NCI-H748 (cell line): ENCODE results near the gene LPCAT1.
"Not testable (repeated sequence)": the region's sequence is repeated elsewhere in the genome, so short reads cannot be mapped to it uniquely, and the experiment has no call there.

Experiments used
- DNase-seq: peaks from one replicate; lab custom pipeline; 2025; ENCODE audit not compliant: unreplicated experiment; lab: John Stamatoyannopoulos, UW

Gene LPCAT1

DNA sequence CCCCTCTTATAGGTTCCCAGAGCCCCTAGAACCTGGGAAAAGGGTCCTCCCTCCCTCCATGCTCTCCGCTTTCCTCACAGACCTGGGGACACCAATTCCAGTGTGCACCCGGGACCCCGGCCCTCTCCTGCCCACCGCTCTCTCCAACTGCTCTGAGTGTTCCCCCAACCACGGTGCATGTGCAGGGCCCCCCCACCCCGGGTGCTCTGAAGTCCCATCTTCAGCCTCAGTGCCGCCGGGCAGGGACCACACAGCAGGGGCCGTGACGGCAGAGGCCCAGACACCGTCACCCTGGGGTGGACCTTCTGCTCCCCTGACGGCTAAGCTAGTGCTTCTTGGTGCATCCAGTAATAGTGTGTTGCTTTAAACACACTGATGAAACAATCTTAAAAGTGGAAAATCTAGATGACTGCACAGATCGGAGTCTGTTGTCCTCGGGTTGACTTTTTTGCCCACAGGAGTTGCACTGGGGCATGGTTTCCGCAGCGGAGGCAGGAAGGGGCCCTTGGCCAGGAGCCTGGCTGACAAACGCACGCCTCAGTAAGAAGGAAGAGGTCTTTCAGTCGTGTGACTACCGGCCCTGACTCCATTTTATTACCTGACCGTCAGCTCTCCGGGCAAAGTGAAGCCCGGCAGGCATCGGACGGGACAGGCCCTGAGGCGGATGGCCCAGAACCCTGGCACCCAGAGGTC, 42.3 kb downstream of the LPCAT1 start:
- no peak for DNase-seq

DNA sequence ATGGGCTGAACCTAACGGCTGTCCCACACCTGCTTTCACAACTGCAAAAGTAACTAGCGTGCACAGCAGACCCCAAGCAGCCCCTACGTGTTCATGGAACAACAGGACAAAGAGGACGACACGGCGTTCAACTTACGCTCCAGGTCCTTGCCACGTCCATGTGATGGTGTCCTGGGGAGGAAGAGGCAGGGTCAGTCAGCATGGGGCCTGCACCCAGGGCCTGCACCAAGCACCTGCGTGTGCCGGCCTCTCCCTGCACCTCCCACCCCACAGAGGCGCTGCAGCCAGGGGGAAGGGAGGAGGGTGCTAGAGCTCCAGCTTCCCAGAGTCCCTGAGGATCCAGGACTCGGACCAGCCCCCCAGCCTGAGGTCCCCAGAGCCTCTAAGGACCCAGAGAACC, 43.0 kb downstream of the LPCAT1 start:
- no peak for DNase-seq

- DNase-seq, result no peak
Measured at GRCh38 chr5:1480217-1480616, 43.5 kb downstream of the LPCAT1 start.

- peak; percentile 65 for DNase-seq
Measured at GRCh38 chr5:1479581-1480188, 44.1 kb downstream of the LPCAT1 start.

GRCh38 chr5:1479066-1479465, 44.7 kb downstream of the LPCAT1 start:
- no peak for DNase-seq

DNA sequence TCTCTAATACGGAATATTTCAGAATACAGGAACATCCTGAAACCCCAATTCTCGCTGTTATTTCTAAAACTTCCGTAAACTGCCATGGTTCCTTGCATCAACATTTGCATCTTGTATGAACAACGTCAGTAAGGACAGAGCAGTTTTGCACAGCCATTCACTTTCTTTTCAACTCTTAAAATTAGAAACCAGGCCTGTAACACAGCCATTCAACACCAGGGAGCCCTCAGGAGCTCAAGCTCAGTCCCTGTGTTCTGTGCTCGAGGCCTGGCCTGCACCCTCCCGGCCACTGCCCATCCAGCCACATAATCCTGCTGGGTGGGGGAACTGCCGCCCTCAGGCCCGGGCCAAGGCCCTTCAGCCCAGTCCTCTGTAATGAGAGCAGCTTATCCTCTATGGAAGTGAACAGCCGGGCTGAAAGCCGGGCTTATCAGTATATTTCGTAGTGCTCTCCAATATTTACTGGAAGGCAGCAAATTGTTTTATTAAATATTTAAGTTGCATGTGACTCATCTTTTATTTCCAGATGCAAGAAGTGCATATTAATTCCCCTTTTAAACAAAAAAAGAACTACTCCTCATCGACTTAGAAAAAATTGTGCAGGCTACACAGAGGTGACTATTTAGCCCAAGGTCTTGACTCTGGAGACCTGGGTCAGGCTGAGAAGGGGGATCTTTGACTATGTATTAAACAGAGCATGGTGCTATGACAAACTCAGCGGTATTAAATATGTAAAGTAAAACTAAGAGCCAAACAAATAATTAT, 45.3 kb downstream of the LPCAT1 start:
- DNase-seq, result no peak

- no peak for DNase-seq
Measured at GRCh38 chr5:1477341-1477740, 46.4 kb downstream of the LPCAT1 start.

- no peak for DNase-seq
Measured at GRCh38 chr5:1476967-1477310, 46.8 kb downstream of the LPCAT1 start.

GRCh38 chr5:1476181-1476966, 47.4 kb downstream of the LPCAT1 start:
- no peak for DNase-seq

GRCh38 chr5:1475544-1475900, 48.2 kb downstream of the LPCAT1 start:
- DNase-seq, result not testable (repeated sequence)

DNA sequence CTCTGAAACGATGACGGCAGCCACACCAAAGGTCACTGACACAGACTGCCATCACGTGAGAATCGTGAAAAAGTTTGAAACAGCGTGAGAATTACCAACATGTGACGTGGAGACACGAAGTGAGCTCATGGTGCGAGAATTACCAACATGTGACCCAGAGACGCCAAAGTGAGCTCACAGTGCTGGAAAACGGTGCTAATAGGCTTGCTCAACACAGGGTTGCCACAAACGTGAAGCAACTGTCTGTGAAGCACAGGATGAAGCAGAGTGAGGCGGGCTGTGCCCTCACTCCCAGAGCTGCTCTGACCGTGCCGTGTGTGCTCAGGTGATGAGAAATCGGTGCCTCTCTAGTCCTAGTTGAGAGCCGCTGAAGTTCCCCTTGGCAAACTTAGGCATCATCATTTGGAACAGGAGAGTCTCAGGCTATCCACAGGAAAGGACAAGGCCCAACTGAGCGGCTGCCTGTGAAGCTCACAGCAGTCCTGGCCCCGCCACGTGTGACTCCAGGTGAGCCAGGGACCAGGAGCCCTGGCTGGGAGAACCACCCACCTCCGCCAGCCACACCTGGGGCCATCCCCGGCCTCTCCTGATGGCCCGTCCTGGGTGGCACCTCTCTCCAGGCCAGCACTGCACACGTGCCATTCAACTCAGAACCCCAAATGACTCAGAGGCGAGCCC, 48.8 kb downstream of the LPCAT1 start:
- DNase-seq, result no peak

GRCh38 chr5:1474183-1474839, 49.4 kb downstream of the LPCAT1 start:
- no peak for DNase-seq

- no peak for DNase-seq
Measured at GRCh38 chr5:1473746-1474145, 50.0 kb downstream of the LPCAT1 start.

DNA sequence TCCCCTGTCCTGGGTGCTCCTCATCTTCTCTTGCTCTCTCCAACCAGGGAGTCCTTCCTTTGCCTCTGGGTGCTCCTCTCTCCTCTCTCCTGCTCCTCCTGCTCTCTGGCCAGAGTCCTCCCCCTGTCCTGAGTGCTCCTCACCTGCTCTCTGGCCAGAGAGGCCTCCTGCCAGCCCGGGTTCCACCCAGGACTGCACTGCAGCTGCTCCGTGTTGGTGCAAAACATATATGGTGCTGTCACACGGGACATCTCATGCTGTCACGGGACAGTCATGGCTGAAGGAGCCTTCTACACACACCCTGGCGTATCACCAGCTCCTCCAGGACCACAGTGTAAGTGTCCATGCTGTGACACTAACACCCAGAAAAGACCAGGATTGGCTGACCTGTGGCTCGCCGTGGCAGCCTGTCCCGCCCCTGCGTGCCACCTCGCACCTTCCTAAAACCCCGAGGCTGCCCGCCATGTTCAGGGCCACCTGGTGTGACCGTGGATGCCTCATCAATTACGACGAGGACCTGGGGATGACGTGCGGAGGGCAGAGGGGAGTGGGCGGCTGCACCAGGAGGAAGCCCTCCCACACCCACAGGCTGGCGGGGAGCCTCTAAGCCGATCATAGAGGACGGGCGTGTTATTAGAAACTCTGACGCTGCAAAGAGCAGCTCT, 50.7 kb downstream of the LPCAT1 start:
- no peak for DNase-seq

DNA sequence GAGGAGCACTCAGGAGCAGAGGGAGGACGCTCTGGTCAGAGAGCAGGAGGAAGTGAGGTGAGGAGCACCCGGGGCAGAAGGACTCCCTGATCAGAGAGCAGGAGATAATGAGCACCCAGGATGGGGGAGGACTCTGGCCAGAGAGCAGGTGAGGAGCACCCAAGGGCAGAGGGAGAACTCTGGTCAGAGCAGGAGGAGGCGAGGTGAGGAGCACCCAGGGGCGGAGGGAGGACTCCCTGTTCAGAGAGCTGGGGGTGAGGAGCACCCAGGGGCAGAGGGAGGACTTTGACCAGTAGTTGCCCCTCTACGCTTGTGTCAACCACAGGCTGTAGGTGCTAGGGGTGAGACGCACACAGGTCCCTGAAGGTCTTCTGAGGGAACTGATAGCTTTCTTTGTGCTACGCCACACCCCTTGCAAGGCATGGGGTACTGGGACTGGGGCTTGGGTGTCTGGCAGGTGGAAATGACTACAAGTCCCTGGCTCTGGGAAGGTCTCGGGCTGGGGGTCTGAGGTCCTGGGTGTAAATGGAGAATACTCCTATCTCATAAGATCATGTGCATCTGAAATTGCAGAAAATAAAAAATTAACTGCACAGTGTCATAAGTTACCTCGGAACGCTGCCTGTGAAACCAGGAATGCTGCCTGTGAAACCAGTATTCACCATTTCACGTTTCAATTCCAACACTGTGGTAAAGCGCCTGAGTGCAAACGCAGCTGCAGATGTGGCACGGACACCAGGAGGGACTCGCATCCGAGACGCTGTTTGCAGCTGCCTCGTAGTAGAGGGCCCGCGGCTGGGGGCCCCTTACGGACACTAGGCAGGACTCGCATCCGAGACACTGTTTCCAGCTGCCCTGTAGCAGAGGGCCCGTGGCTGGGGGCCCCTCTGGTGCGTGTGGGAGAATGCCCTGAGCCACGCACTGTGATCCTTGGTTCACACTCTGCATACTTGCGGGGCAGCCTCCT, 51.5 kb downstream of the LPCAT1 start:
- DNase-seq, result no peak

- no peak for DNase-seq
Measured at GRCh38 chr5:1471240-1471853, 52.4 kb downstream of the LPCAT1 start.

DNA sequence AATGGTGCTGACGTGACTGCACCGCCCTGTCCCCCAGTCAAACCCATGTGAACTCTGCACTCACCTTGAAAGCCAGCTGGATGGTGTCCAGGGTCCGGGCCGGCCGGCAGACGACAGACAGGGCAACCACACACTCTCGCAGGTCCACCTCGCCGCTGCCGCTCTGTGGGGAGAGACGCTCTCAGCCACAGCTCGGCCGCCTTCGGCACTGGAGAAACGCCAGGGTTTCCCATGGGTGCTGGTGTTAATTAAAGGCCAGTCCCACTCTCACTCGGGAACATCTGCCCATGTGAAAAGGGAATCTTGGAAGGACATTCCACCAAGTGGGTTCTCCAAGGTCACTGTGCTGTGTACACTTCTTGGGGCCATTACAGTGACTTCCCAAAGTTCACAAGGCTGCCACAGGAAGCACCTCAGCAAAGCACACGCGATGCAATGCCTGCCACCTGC, 53.0 kb downstream of the LPCAT1 start:
- no peak for DNase-seq
